Kidney glomerular epithelial cell (primary cell): ENCODE results near the gene ZBTB17.
"Not testable (repeated sequence)": the region's sequence is repeated elsewhere in the genome, so short reads cannot be mapped to it uniquely, and the experiment has no call there.

Experiments
- DNase-seq: peaks from one replicate; lab custom pipeline; 2025; lab: John Stamatoyannopoulos, UW

ZBTB17 gene

DNA sequence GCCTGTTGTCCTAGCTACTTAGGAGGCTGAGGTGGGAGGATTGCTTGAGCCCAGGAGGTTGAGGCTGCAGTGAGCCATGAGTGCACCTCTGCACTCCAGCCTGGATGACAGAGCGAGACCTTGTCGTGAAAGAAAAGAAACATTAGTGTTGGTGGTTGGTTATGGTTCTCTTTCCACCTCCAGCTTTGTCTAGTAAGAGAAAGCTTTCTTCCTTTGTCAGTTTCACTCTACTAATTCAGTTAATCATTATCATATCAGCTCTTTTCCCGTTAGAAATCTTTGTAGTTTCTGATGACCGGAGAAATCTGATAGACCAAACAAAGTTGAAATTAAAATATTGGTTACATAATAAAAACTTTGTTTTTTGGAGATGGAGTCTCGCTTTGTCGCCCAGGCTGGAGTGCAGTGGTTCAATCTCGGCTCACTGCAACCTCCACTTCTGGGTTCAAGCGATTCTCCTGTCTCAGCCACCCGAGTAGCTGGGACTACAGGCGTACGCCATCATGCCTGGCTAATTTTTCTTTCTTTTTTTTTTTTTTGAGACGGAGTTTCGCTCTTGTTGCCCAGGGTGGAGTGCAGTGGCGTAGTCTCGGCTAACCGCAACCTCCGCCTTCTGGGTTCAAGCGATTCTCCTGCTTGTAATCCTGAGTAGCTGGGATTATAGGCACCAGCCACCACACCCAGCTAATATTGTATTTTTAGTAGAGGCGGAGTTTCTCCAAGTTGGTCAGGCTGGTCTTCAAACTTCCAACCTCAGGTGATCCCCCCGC is 78.9 kb downstream of the ZBTB17 start:
- not testable (repeated sequence) for DNase-seq

DNA sequence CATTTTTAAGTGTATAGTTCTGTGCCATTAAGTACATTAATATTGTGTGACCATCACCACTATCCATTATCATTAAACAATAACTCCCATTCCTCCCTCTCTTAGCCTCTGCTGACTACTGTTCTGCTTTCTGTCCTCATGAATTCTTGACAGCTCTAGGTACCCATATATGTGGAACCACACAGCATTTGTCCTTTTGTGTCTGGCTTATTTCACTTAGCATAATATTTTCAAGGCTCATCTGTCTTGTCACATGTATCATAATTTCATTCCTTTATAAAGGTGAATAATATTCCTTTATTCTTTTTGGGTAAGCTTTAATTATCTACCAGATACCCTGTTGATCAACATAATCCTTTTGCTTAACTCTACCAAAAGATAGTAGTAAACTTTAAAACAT is 80.7 kb downstream of the ZBTB17 start:
- DNase-seq: no peak

DNA sequence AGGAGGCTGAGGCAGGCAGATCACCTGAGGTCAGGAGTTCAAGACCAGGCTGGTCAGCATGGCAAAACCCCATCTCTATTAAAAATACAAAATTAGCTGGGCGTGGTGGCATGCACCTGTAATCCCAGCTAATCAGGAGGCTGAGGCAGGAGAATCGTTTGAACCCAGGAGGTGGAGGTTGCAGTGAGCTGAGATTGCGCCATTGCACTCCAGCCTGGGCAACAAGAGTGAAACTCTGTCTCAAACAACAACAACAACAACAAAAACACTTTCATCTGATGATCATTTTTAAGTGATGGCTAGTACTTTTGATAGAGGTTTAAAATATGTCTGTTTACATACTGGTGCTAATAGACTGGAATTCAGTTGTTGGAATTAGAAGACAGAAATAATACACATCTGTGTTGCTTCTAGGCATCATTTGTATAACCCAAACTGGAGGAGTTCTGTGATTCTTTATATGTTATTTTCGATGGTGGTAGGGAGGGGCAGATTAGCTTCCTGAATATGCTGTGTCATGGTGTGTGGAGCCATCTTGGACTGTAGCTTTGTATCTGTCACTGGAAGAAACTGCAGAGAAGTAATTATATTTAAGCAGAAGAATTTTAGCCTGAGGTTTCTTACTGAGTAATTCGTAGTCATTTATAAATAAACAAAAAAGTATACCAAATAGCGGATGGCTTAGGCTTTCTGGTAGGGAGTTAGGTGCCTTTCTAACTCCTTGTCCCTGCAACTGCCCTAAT is 82.9 kb downstream of the ZBTB17 start:
- DNase-seq: not testable (repeated sequence)
